Dermis microvascular lymphatic vessel endothelial cell (primary cell): ENCODE results near the gene GSTM2. TPM values are rescaled to one million over a fixed set of nuclear protein-coding genes. Genes with fewer than 3 reads are reported as not detected.

Source experiments
- DNase-seq, 2 donors: peaks; one replicate each; pipeline versions ENCODE4 v3.0.0 to v3.0.0-alpha.2; 2010; ENCODE audit warnings: low read depth in 2 of 2
- total RNA-seq: library from RNA; depleted of rRNA; stranded (reverse); fragments of >200 nt; gene quantifications from 2 replicates; pipeline ENCODE4 v1.2.1, GENCODE V29; 2014

The GSTM2 gene
- 1.3 and 3.0 TPM in 2 replicates for total RNA-seq

DNA sequence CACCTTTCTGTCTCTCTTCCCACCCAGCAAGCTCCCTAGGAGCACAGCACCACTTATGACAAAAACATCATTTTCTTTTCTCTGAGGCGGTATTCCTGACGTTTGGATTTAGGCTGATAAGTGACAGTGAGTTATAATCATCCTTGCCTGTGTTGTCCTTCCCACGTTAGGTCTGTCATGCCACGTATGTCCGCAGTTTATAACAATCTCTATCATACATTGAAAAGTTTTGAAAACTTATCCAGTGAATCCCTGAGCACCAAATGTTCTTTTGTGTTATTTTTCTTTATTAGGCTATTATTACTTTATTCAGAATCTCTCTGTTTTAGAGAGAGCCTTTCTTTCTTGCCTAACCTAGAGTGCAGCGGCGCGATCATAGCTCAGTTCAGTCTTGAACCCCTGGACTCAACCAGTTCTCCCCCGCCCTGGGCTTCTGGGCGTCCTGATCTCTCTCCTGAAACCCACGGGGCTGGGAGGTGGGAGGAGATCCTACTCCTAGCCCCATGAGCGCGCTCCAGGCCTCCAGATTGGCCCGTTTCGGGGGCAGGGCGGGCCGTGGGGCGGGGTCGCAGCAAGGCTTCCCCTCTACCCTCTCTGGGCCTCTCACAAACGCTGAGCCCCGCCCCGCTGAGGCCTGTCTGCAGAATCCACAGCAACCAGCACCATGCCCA is at the start of gene GSTM2:
TSS of gene GSTM2 (plus strand) at position 606 of the 671 bp plus-strand sequence. CDS start at position 665, 59 bp downstream.
- peak in 1 of 2 donors; percentile 81 for DNase-seq

- DNase-seq: no peak
These were observed 48.9 kb upstream of the GSTM2 start for GRCh38 chr1:109618661-109619575.

GRCh38 chr1:109619576-109620400 is 48.1 kb upstream of the GSTM2 start, which contains the start of the genes AMPD2 and GNAT2:
Gene AMPD2, plus strand, starts transcription at chr1:109619837. Its CDS starts 1,339 bp downstream, at chr1:109621176.
Gene GNAT2, minus strand, starts transcription at chr1:109619616. Its CDS starts 6,746 bp downstream, at chr1:109612870.
- peak in 1 of 2 donors; percentile 72 for DNase-seq

- DNase-seq: peak in 1 of 2 donors; percentile 55
These were observed 47.5 kb upstream of the GSTM2 start for GRCh38 chr1:109620401-109620791.

GRCh38 chr1:109620841-109621286 is 47.0 kb upstream of the GSTM2 start:
- DNase-seq: peak; percentile 88 to 97

GRCh38 chr1:109621379-109622136 is 46.3 kb upstream of the GSTM2 start:
- no peak for DNase-seq

- no peak for DNase-seq
These were observed 45.5 kb upstream of the GSTM2 start for GRCh38 chr1:109622137-109622892.

- DNase-seq: no peak
These were observed 45.0 kb upstream of the GSTM2 start for GRCh38 chr1:109622895-109623294.

GRCh38 chr1:109623601-109624161 is 44.2 kb upstream of the GSTM2 start:
- no peak for DNase-seq

DNA sequence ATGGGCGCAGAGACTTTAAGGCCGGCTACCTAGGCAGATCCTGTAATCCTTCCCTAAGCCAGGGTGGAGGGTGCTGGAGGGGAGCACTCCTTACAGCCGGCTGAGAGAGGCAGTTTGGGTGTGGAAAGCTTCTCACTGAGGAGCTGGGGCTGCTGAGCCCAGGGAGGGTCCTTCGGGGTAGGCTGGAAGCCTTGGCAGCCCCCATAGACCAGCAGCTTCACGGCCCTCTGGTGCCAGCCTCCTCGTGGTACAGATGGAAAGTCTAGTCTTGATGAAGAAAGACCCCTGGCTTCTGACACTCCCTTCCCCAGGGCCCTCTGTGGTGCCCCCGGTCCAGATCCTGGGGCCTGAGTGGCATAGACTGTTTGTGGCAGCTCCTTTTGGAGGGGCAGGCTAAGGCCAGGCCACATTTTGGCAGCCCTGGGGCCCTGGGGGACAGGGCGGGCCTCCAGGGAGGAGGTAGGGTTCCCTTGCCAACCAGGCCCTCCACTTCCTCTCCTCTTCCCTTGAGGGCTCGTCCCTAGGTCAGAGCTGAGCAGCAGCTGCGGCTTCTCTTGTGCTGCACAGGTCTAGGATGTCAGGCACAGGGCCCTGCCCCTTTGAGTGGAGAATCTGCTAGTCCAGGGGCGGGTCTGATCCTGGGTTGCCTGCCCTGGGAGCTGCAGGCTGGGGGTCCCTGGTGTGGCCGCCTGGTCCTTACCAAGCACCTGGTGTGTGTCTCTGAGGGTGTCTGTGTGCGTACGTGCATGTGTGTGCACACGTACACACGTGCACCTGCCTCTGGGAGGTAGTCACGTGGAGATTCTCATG is 43.5 kb upstream of the GSTM2 start:
- DNase-seq: no peak

- no peak for DNase-seq
These were observed 42.7 kb upstream of the GSTM2 start for GRCh38 chr1:109625176-109625575.

GRCh38 chr1:109625601-109626560 is 42.0 kb upstream of the GSTM2 start:
- no peak for DNase-seq

DNA sequence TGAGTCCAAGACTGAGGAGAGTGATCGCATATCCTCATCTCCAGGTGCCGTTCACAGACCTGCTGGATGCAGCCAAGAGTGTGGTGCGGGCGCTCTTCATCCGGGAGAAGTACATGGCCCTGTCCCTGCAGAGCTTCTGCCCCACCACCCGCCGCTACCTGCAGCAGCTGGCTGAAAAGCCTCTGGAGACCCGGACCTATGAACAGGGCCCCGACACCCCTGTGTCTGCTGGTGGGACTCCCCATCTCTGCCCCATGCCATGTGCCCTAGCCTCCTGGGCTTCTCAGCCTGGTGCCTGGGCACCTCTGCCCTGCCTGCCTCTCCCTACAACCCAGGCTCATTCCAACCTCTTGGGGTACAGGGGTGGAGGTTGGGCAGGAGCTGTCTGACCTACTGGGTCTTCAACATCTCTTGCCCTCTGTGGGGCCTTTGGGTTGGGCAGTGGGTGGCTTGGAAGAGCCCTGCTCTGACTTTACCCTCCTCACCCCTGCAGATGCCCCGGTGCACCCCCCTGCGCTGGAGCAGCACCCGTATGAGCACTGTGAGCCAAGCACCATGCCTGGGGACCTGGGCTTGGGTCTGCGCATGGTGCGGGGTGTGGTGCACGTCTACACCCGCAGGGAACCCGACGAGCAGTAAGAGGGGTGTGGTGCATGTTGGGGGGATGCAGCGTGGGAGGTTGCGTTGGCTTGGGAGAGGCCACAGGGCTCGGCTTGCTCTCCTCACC is 41.0 kb upstream of the GSTM2 start:
- no peak for DNase-seq

DNA sequence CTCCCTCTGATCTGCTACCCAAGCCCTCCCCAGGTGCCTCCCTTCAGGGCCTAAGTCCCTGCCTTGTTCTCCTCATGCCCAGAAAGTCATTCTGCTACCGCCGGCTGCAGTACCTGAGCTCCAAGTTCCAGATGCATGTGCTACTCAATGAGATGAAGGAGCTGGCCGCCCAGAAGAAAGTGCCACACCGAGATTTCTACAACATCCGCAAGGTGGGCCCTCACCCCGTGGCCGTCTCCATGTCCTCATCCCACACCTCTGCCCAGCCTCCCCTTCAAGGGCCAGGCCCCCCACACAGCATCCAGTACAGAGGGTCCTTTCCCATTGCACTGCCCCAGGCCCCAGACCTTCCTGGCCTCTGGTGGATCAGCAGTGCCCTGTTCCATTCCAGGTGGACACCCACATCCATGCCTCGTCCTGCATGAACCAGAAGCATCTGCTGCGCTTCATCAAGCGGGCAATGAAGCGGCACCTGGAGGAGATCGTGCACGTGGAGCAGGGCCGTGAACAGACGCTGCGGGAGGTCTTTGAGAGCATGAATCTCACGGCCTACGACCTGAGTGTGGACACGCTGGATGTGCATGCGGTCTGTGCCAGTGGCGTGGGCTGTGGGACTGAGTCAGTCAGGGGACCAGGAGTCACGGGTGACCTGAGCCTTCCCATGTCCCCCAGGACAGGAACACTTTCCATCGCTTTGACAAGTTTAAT is 40.0 kb upstream of the GSTM2 start:
- DNase-seq: no peak

- no peak for DNase-seq
These were observed 39.1 kb upstream of the GSTM2 start for GRCh38 chr1:109628540-109629321.
